Activated CD4-positive, alpha-beta T cell treated with anti-CD3 and anti-CD28 coated beads, Interleukin-2, amount 50 U/mL, for 4 hours (primary cell): Measurements from ENCODE around the gene GADD45G.

Experiments used
- DNase-seq, 2 experiments: peaks; one replicate each; pipeline ENCODE4 v3.0.0-alpha.2; 2020

Gene GADD45G

DNA sequence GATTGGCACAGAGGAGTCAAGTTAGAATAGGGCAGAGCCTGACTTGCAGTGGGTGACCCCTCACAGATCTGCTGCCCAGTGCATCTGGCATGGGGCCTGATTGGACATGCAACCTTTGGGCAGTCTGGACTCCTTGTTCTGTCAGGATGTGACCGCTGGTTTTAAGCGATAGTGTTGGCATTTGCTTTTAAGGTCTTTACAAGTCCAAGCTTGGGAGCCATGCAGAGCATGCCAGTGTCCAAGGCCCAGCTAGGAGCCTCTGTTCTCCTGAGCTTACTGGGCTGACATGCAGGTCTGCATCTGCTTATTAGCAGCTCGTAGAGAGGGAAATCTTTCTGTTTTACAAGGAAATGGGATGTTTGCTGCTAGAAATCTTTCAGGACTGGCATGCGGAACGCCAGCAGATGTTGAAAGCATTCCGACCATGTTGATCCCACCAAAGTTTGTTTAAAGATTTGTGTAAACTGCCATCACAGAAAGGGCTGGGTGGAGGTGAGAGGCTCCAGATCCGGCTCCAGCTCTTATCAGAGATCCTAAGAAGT is 27.5 kb downstream of the GADD45G start:
- no peak for DNase-seq

DNA sequence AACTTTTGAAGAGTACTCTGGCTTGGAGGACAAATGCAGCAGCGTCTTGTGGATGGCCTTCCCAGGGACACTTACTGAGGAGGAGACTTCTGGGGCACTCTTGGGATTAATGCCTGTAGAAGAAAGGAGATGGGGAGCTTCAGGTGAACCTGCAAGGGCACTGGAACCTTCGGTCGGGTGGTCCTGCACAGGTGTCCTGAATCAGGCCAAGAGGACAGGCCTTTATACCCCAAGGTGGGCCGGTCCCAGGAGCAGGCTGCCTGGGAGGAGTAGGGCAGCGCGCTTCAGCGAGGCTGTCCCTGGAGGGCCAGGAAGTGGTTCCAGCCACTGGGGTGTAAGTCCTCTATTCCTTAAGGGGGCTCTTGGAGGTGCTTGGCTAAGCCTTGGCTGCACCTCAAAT is 27.9 kb downstream of the GADD45G start:
- DNase-seq = no peak

DNA sequence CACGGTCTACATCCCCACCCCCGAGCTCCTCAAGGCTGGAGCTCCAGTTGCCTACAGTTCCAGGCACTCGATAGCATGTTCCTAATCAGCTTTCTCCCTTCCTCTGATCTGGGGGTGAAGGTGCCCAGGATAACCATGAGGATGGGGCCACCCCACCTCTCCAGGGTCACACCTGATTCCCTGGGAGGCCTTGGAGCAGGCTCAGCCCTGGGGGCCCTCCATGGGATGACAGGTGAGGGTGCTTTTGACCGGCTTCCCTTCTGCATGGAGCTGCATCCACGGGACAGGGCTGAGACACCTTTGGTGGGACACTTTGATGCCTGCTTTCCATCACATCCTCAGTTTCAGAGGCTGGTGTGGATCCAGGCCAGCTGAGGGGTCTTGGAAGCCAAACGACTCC is 28.6 kb downstream of the GADD45G start:
- DNase-seq = no peak

DNA sequence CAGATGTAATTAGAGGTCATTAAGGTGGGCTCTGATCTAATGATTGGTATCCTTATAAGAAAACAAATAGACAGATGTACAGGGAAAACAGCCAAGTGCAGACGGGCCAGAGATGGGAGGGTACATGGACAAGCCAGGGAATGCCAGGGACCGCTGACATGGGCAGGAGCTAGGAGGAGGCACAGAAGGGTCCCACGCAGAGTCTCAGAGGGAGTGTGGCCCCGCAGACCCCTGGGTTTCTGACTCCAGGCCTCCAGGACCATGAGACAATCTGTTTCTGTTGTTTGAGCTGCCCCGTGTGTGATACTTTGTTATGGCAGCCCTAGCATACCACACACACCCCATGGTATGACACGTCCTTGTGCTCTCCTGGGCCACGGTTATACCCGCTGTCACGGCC is 29.1 kb downstream of the GADD45G start:
- DNase-seq = no peak

DNA sequence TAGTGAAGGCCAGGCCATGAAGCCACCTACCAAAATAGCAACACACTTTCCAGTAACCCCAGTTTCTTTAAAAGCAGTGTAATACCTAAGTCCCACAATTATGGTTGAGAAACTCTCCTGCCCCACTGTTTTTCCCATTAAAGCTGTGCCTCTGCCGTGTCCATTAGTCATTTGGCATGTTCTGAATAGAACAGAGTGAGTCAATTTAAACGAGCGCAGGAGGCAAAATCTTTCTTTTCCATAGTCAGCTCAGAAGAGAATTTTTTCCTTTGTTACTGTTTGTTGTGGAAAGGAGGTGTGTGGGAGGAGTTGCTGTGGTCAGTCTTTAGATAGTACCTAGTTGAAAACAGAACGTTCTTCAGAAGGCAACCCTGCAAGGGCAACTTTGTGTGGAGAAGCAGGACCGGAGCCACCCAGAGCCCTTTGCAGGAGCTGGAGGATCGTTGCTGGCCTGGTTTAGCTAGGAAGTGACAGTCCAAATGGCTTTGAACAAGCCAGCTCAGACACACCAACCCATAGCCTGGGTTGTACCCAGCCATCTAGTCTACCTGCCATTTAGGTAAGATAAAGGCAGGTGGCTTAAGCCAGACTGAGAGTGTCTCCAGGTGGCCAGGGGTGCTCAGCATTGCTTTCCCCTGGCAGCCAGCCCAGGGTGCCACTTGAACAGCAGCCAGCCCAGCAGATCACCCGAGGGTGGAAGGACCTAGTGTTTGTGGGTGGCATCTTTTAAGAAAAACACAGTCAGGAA is 30.4 kb downstream of the GADD45G start:
- no peak for DNase-seq

DNA sequence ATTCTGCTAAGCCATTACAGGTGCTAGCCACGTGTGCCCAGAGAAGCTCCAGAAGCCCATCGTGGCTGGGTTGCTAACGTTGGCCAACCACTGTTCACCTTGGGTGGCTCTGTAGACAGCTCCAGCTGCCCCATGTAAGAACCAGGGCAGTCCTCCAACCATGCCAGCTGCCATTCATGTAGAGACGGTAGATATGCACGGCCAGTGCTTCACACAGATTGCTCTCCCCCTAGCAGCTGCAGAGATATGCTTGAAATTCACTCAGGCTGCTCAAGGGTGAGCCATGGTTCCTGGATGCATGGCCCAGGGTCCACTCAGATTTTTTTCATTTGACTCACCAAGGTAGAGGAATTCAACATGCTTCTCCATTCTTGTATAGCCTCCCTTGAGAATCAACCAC is 31.0 kb downstream of the GADD45G start:
- DNase-seq = no peak

DNA sequence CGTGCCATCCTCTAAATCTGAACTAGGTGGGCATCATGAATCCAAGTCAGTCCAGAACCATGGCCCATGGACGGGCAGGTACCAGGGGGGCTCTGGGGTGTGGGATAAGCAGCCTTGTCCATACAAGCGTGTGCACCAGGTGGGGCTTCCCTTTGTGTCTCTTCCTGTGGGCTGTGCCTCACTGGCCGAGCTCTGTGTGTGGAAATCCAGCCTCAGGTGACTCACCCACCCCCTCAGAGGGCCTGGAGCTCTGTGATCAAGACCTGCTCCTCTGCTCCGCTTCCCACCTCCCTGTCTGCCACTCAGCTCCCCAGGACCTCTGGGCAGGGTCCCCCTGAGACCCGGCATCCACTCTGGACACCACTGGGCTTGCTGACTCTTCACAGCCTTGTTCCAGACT is 33.0 kb downstream of the GADD45G start:
- no peak for DNase-seq

DNA sequence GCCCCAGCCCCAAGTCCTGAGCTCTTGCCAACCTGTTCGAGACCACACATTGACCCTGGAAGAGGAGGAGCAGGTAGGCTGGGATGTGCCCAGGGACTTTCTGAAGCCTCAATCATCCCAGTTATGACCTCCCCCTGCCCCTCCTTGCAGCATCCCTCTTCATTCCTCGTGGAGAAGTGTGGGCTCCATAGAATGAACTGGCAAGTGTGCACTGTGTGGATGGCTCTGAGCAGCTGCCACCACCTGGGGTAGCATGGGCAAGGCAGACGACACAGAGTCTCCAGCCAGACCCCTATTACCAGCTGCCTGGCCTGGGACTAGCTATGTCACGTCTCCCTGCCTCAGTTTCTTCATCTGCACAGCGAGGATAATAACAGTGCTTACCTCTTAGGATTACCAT is 33.5 kb downstream of the GADD45G start:
- no peak for DNase-seq

DNA sequence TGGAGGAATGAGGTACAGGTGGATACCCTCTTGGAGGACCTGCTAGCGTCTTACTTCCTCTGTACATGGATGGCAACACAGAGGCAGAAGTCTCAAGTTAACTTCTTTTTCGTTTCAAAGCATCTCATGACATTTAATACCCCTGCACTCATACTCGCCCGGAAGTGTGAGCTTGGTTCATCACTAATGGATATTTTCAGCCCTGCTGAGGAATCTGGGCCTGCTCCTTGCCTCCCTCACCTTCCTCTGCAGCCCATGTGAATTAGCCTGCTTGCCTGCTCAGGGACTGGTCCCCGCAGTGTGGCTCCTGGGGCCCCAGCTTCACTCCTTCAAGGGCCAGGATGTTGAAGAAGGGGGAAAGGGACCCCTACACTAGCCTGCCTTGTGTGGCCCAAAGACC is 34.1 kb downstream of the GADD45G start:
- DNase-seq = no peak

DNA sequence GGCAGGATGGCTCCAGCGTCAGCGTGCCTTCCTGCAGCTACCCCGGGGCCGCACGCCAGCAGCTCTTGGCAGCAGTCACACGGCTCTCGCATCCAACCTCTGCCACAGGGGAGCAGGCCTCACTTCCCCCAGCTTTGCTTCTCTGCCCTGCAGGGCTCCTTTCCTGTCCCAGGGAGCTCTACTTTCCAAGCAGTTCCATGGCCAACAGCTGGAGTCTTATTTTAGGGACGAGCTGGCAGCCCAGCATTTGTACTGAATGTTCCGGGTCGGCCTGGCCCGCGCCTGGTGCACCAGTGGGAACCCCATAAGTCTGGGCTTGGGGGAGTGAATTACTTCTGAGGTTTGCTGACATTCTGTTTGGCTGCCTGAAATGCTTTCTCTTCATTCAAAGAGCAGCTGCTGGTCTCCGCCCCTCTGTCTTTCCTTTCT is 34.6 kb downstream of the GADD45G start:
- no peak for DNase-seq

DNA sequence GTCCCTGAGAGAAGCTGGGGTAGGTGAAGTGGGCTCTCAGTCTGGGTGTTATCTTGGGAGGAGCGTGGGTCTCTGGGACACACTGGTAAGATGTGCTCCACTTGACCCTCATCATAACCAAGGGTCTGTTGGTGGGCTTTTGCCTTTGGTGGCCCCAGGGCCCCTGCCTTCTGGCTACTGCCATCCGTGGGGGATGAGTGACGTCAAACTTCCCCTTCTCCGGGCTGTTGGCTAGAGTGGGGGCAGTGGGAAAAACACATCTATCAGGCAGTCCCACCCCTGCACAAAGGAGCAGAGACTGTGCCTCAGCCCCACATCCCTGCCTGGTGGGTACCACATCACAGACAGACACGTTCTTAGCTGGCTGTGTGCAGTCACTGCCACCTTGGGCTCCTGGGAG is 35.1 kb downstream of the GADD45G start:
- no peak for DNase-seq

DNA sequence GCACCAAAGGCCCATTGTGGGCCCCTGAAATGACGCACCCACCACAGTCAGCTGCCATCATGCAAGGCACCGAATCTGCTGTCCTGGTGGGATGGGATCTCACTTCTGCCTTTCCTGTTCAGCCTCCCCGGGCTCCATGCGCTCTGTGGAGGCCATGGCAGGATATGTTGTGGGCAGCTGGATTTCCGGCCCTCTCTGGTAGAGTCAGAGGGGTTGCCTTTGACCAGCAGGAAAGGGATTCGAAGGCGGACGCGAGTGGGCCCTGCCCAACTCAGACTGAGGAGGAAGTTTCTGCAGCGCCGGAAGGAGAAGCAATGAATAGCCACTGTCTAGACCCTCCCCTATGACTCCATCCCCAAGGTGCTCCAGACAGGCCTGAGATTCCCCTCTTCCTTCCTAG is 35.5 kb downstream of the GADD45G start:
- no peak for DNase-seq

DNA sequence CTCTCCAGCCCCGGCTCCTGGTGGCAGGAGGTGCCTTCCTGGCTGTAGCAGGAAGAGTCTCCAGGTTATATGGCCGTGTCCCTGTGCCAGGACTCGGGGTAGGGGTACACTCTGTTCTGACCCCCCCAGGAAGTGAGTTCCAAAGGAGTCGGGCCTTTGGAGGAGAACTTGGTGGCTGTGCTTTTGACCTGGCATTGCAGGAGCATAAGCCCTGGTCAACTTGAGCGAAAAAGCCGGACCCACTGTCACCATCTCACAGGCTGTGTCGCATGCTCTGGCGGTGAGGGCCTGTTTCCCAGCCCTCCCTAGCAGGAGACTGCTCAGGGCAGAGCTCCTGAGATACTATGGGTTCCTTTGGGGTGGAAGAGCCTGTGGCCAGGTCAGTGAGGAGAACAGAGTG is 36.0 kb downstream of the GADD45G start:
- no peak for DNase-seq

DNA sequence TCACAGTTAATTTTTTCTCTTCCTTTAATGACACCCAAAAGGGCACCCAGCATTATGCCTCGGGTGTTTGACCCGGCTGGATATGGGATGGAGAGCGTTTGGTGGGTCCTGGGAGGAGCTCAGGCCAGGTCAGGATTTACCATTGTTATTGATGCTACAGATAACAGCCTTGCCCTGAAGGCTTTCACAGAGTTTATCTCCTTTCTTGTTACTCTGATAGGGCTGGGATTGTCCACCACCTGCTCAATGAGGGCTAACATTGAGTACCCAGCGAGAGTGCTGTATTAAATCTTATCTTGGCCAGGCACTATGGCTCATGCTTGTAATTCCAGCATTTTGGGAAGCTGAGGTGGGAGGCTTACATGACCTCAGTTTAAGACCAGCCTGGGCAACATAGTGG is 37.2 kb downstream of the GADD45G start:
- DNase-seq = no peak

DNA sequence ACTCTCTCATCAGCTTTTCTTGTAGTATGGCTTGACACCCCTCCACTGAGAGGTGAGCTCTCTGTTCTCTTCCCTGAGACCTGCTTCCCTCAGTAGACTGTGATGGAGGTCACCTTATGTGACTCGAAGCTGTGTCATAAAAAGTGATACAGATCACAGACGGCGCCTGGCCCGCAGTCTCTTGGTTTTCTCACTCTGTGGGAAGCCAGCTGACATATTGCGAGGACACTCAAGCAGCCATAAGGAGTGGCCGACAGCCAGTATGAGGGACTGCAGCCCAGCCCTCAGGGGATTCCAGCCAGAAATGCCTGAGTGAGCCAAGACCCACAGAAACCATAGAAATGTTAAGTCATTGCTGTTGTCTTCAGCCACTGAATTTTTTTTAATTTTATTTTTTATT is 38.0 kb downstream of the GADD45G start:
- no peak for DNase-seq

DNA sequence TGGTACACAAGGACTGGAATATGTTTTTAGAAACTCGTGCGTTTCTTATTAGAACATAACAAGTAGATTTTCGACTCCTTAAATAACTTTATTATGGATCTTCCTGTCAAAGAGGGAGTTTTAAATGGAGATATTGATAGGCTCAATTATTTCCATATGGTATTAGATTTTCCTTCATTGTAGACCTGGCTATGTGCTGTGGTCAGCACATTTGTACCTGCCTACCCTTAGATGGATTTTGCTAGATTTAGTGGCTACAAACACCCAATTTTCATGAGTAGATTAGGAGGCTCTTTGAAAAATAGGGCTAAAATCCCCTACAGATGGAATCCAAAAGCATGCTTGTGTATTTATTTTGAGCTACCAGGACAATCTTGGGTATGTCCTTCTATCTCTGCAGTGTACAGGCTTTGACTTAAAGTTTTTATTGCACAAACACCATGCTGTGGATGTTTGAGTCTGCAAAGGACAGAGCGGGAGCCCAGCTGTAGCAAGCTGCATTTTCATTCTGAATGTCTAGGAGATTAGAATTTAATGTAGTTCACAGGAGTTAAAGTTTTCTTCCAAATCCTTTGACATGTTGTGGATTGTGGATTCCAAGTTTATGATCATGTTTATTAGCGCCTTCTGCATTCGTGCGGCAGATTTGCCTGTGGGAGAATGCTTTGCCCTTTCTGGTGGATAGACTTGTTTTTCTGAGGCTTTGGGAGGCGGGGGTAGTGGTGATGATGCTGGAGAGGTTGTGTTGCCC is 41.6 kb downstream of the GADD45G start:
- DNase-seq = no peak

DNA sequence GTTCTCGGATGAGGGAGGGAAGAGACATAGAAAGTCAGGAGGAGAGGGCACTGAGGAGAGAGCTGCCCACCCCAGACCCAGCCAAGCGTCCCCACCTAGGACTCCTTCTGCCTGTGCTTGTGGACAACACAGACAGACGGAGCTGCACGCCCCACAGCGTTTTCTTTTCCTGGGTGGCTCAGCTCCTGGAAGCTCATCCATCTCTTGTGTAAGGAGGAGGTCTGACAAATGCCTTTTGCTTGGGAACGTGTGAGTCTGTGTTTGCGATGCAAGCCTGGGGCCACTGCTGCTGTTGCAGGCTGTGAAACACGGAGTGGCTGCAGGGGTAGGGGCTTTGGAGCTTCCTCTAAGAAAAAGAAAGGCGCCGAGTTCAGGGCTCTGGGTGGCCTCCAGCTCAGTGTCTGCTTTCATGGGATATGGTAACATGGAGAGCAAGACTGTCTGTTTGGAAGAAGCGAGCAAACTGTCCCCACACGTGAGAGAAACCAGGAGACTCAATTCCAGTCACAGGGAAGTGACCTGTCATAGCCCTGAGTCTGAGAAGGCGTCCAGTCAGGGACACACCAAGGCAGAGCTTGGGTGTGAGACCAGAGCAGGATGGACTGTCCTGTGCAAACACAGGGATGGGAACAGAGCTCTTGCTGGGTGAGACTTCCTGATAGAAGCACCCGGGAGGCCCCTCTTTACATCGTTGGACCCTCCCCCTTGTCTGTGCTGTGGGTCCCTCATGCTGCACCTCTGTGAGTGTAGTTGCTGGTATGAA is 42.7 kb downstream of the GADD45G start:
- DNase-seq = no peak

DNA sequence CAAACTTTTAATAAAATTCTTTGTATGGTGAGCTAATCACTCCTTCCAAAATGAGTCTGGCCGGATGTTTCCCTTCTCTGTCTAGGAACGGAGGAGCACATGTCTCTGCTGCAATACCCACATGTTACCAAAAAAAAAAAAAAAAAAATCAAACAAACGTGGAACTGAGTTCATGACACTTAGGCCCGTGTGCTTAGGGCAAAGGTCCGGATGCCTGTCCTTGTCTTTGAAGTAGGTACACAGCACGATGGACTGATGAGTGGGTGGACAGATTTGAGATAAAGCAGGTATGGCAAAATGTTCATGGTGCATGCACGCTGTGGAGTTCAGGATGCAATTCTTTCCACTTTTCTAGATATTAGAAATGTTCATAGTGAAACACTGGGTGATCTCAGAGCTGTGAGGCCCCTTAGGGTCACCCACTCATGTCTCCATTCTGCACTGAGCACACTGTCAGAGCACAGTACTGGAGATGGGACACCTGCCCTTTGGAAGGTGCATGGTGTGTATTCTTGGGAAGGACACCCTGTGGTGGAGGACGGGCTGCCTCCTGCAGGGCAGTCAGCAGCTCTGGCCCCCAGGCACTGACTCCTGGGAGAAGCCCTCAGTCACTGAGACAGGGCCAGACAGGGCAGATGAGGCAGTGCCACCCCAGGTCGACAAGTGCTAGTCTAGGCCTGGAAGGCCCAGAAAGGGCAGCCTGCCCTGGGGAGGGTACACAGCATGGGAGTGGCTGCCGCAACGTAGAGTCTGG is 43.6 kb downstream of the GADD45G start:
- no peak for DNase-seq

DNA sequence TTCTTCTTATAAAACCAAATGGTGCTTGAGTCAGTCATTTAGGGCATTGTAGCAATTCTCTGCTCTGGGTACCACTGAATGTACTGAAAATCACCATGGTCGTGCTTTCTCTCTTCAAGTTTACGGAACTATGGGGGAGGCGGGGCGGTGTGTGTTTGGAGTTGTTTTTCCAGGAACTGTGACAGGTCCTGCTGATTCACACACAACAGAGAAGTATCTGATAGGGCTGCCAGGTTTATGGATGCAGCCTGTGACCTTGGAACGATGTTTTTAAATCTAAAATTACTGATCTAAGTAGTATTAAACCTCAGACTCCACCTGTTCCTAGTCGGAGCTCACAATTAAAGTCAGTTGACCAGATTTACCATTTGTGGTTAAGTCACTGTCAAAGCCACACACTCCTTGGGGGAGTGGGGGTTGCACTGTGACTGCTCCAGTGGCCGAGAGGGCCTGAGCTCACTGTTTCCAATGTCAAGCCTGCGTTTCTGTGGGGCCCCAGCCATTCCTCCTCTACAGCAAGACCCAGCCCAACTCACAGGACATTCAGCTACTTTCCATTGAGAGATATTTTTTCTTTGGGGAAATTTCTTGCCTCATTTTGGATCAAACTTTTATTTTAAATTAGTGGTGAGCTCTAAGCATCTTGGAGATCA is 44.4 kb downstream of the GADD45G start:
- DNase-seq = no peak

DNA sequence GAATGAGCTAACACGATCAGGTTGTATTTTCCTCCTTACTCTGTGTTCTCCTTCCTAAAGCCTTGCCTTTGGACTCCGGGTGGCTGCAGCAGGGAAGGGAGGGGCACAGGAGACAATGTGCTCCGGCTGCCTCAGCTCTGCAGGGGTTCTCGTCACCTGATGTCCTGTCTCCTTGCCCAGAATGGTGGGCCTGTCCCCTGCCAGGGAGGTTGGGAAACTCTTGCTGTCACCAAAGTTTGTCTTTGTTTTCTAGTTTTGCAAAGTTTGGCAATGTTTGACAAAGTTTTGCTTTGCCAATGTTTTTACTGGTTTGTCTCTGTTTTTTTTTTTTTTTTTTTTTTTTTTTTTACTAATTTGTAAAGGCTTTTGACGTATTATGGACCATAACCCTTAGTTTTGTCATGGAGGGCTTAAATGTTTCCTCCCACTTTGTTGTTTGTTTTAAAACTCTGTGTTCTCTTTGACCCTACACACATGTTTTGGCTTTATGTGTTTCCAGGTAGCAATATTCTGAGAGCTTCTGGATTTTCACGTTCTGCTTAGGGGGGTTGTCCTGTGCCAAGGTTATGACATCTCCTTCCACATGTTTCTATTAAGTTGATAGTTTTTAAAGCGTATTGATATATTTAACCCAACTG is 49.3 kb downstream of the GADD45G start:
- no peak for DNase-seq

DNA sequence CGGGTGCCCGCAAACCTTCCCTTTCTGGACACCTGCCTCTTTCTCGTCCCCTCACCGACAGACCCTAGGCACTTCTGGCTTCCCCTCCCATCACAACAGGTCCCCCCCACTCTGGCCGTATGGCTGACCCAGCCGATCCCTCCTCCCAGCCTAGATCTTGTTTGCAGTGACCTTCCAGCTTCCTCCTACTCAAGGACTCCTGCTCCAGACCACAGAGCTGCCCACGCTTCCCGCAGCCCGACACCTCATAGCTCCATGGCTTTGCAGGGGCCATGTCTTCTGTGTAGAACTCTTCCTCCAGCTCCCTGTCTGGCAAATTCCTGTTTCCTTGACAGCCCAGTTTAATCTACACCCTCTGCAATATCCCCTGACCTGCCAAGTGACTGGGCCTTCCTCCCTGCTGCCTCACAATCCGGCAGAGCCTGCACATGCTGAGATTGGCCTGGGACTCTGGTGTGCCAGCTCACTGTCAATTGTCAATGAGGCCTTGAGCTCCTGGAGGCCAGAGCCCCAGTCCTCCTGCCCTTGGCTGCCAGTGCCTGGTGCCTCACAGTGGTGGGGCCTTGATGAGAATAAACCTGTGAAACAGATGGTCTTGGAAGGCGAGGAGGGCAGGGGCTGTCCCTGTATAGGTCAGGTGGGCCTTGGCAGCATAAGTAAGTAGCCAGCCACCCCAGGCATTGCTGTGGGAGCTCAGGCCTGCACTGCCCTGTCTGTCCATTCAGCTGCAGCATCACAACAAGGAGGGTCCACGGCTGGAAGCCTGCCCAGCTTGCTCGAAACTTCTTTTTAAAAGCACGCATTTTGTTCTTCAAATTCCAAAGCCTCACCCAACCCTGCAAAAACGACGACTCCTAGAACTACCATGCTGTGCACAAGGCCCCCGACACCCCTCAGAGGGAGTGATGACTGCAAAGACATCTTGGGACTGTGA is 50.5 kb downstream of the GADD45G start:
- no peak for DNase-seq
